K562 (cell line): Measurements from ENCODE around the gene RABGAP1L. TPM values are rescaled to one million over a fixed set of nuclear protein-coding genes. Genes with fewer than 3 reads are reported as not detected.

Experiments used
- ATAC-seq: fragments of 200-7000 bp; cut with Tn5 transposase; 3 replicates; pipeline ENCODE4 v1.9.1; 2020; ENCODE audit warnings: moderate library complexity
- BruUV-seq: library from RNA; stranded (reverse); fragments of 400-500 nt; replicated peaks from 2 replicates; lab custom pipeline; 2021; lab: Mats Ljungman, UMichigan
- CTCF ChIA-PET: fragments of 300-600 bp; formaldehyde crosslinking; extraction: SDS; loops from one replicate; lab custom pipeline; 2021; ENCODE audit warnings: low intra/inter-chr PET ratio; lab: Yijun Ruan, JAX
- POLR2A ChIA-PET: fragments of 300-600, 350-650 bp; sonication (Branson Sonifier 250); formaldehyde crosslinking; extraction: SDS; loops from one replicate; lab custom pipeline; 2021; ENCODE audit warnings: antibody characterized with exemption, inconsistent platforms; lab: Yijun Ruan, JAX
- DNase-seq, 4 experiments: peaks; one replicate each; pipeline versions ENCODE4 v3.0.0 to v3.0.0-alpha.2; 2011 to 2018; ENCODE audit warnings: low spot score in 3 of 4, mixed read lengths in 3 of 4; ENCODE audit errors: extremely low read depth in 1 of 4
- FAIRE-seq: peaks from 2 replicates; lab custom pipeline; 2011; peaks lifted over from hg19 to GRCh38; lab: Jason Lieb, UNC
- H2AFZ ChIP-seq: 2 replicates; pipeline ENCODE4 v1.6.0; 2011; ENCODE audit warnings: low read depth, low read length, control low read depth, inconsistent platforms
- H3K27ac ChIP-seq: fragments of 200-600 bp; 3 replicates; pipeline ENCODE4 v1.8.0; 2011; ENCODE audit warnings: low read depth, mild to moderate bottlenecking, control low read depth, inconsistent platforms, low read length, moderate library complexity, mixed read lengths; ENCODE audit errors: extremely low read depth
- H3K27me3 ChIP-seq, 2 experiments: fragments of 300-600 bp in 1 of 2; 2 replicates in 1 of 2; 3 replicates in 1 of 2; pipeline versions ENCODE4 v1.6.0 to v1.8.0; 2011; ENCODE audit warnings: inconsistent platforms in 2 of 2, low read length in 2 of 2, mild to moderate bottlenecking in 1 of 2, mixed read lengths in 1 of 2, moderate library complexity in 1 of 2; ENCODE audit not compliant: control insufficient read depth in 2 of 2, insufficient read depth in 2 of 2
- H3K36me3 ChIP-seq: fragments of 300-600 bp; 3 replicates; pipeline ENCODE4 v1.8.0; 2011; ENCODE audit warnings: mild to moderate bottlenecking, low read length, inconsistent platforms; ENCODE audit not compliant: control insufficient read depth, insufficient read depth
- H3K4me1 ChIP-seq, 2 experiments: fragments of 200-600 bp in 1 of 2; replicated peaks in 1 of 2; 2 replicates in 1 of 2; 3 replicates in 1 of 2; pipeline versions ENCODE4 v1.5.1 to v1.8.0; 2011; ENCODE audit warnings: inconsistent platforms in 2 of 2, low read length in 2 of 2, mild to moderate bottlenecking in 1 of 2, mixed read lengths in 1 of 2, moderate library complexity in 1 of 2; ENCODE audit not compliant: control insufficient read depth in 2 of 2, insufficient read depth in 2 of 2
- H3K4me2 ChIP-seq: 2 replicates; pipeline ENCODE4 v1.6.1; 2011; ENCODE audit warnings: low read length, control low read depth, inconsistent platforms, mixed read lengths; ENCODE audit not compliant: insufficient read depth
- H3K4me3 ChIP-seq: fragments of 200-600 bp; sonication (generic), shearing (Covaris generic); 2 replicates; pipeline ENCODE4 v1.5.1; 2016; ENCODE audit warnings: control low read depth, inconsistent platforms
- H3K79me2 ChIP-seq: fragments of 200-600 bp; 3 replicates; pipeline ENCODE4 v1.8.0; 2011; ENCODE audit warnings: low read length, inconsistent platforms; ENCODE audit not compliant: control insufficient read depth, insufficient read depth
- H3K9ac ChIP-seq, 2 experiments: 2 replicates each; pipeline versions ENCODE4 v1.6.0 to v1.6.1; 2011; ENCODE audit warnings: low read depth in 2 of 2, low read length in 2 of 2, control low read depth in 1 of 2, inconsistent platforms in 1 of 2, mild to moderate bottlenecking in 1 of 2, mixed read lengths in 1 of 2; ENCODE audit not compliant: insufficient read depth in 1 of 2
- H3K9me1 ChIP-seq: one replicate; pipeline ENCODE4 v1.6.0; 2011; ENCODE audit warnings: inconsistent platforms, mild to moderate bottlenecking, low read length, moderate library complexity; ENCODE audit not compliant: control insufficient read depth, insufficient read depth
- H3K9me3 ChIP-seq: replicated peaks from 2 replicates; pipeline ENCODE4 v1.5.1; 2011; ENCODE audit warnings: low read depth, low read length, inconsistent platforms; ENCODE audit not compliant: control insufficient read depth, insufficient read depth
- H4K20me1 ChIP-seq: replicated peaks from 2 replicates; pipeline ENCODE4 v1.6.1; 2011; ENCODE audit warnings: low read length, inconsistent platforms, mixed read lengths; ENCODE audit not compliant: control insufficient read depth, insufficient read depth
- CBFA2T3 ChIP-seq: fragments of 450-650 bp; IDR thresholded peaks from 2 replicates; pipeline ENCODE4 v1.6.1; 2017
- CREB3L1 ChIP-seq: fragments of 450-650 bp; IDR thresholded peaks from 2 replicates; pipeline ENCODE4 v1.6.1; 2014; ENCODE audit warnings: low read depth, mild to moderate bottlenecking, moderate library complexity, borderline replicate concordance
- CXXC5 ChIP-seq: fragments of 250-450 bp; sonication (Bioruptor Pico); IDR thresholded peaks from 2 replicates; pipeline ENCODE4 v1.8.0; 2022; ENCODE audit warnings: inconsistent platforms, mild to moderate bottlenecking, moderate library complexity
- DPF2 ChIP-seq: fragments of 450-650 bp; IDR thresholded peaks from 2 replicates; pipeline ENCODE4 v1.6.1; 2016
- EP300 ChIP-seq: IDR thresholded peaks from 2 replicates; pipeline ENCODE4 v1.6.1; 2012; ENCODE audit warnings: low read length, improper control_type of control experiment
- NCOA1 ChIP-seq: fragments of 450-650 bp; IDR thresholded peaks from 2 replicates; pipeline ENCODE4 v1.6.1; 2016; ENCODE audit warnings: low read depth
- NR2C2 ChIP-seq, 2 experiments: fragments of 200-800 bp in 1 of 2; sonication (Bioruptor generic) in 1 of 2; sonication (generic) in 1 of 2; formaldehyde crosslinking in 1 of 2; IDR thresholded peaks; 2 replicates each; pipeline versions ENCODE4 v1.6.1 to v1.8.0; 2016 to 2022; ENCODE audit warnings: mild to moderate bottlenecking in 1 of 2, missing compliant biosample characterization in 1 of 2, missing genetic modification characterization in 1 of 2, missing genetic modification reagents in 1 of 2
- POLR3A ChIP-seq: IDR thresholded peaks from 2 replicates; pipeline ENCODE4 v1.6.1; 2011; ENCODE audit warnings: borderline replicate concordance, mild to moderate bottlenecking, moderate library complexity; ENCODE audit not compliant: insufficient read length, insufficient read depth; ENCODE audit errors: extremely low read depth
- PTRF ChIP-seq: fragments of 450-650 bp; IDR thresholded peaks from 2 replicates; pipeline ENCODE4 v1.6.1; 2016; ENCODE audit warnings: mild to moderate bottlenecking, missing genetic modification characterization, missing compliant biosample characterization
- RBM17 ChIP-seq: fragments of 200-400 bp; formaldehyde crosslinking; IDR thresholded peaks from 2 replicates; pipeline ENCODE4 v1.6.1; 2017; ENCODE audit warnings: low read depth, mild to moderate bottlenecking, low read length, borderline replicate concordance
- RREB1 ChIP-seq: fragments of 250-450 bp; sonication (Bioruptor Pico); IDR thresholded peaks from 2 replicates; pipeline ENCODE4 v1.4.0; 2020
- TRIM24 ChIP-seq, 2 experiments: fragments of 450-650 bp; IDR thresholded peaks; 2 replicates each; pipeline ENCODE4 v1.6.1; 2016
- TSC22D4 ChIP-seq: fragments of 450-650 bp; IDR thresholded peaks from 2 replicates; pipeline ENCODE4 v1.6.1; 2016; ENCODE audit warnings: missing genetic modification characterization, missing biosample characterization, control low read depth
- ZNF384 ChIP-seq: IDR thresholded peaks from 2 replicates; pipeline ENCODE4 v1.6.1; 2012; ENCODE audit warnings: low read depth, low read length, improper control_type of control experiment
- ZNF644 ChIP-seq: fragments of 200-800 bp; sonication (Bioruptor generic); IDR thresholded peaks from 2 replicates; pipeline ENCODE4 v1.6.1; 2016; ENCODE audit warnings: low read depth, missing genetic modification characterization, missing compliant biosample characterization
- ZNF778 ChIP-seq: fragments of 450-650 bp; formaldehyde crosslinking; IDR thresholded peaks from 2 replicates; pipeline ENCODE4 v1.4.0; 2020; ENCODE audit warnings: mild to moderate bottlenecking, moderate library complexity
- WGBS: fragments of 100-300 bp; shearing (Covaris generic); methylation state at CpG from one replicate; pipeline ENCODE4 v1.1.6; 2016; ENCODE audit warnings: low coverage, mixed read lengths; ENCODE audit not compliant: insufficient coverage; ENCODE audit errors: missing lambda C conversion rate; 5-methylcytosine and 5-hydroxymethylcytosine counted together
- in situ Hi-C: fragments of 300-500 bp; cut with MboI; formaldehyde crosslinking; loops from 4 replicates; pipeline ENCODE4 v1.15.0; 2018; ENCODE audit warnings: inconsistent platforms, mixed read lengths
- intact Hi-C: fragments of 100-400 bp; cut with micrococcal nuclease; formaldehyde crosslinking; loops from 2 replicates; pipeline ENCODE4 v1.14.2; 2022
- polyA plus RNA-seq, 8 experiments: library from polyadenylated mRNA; depleted of rRNA in 4 of 8; stranded (reverse) in 5 of 8; unstranded in 3 of 8; fragments of >200 nt; fragmentation: Nextera tagmentation in 2 of 8; fragmentation: Illumina TruSeq in 1 of 8; extraction: Ambion mirVana in 2 of 8; extraction: Trizol in 1 of 8; gene quantifications; 2 replicates each; pipeline versions ENCODE4 v1.2.1 to v1.2.3, GENCODE V29; 2011 to 2014; ENCODE audit warnings: inconsistent platforms in 1 of 8, missing spikeins in 1 of 8
- total RNA-seq, 7 experiments: library from RNA; depleted of rRNA in 6 of 7; stranded (reverse); fragments of >200 nt in 6 of 7; fragmentation: Illumina TruSeq in 2 of 7; extraction: Trizol in 2 of 7; gene quantifications; 2 replicates each; pipeline versions ENCODE4 v1.2.1 to v1.2.3, GENCODE V29; 2011 to 2021; ENCODE audit warnings: low replicate concordance in 1 of 7

The RABGAP1L gene
- total and polyA plus RNA-seq, 9 of the 15 experiments (the other 6 are each of a cell fraction or from before 2014, with no cell fraction given), result 16.5 to 44.9 (median 26.7) TPM

DNA sequence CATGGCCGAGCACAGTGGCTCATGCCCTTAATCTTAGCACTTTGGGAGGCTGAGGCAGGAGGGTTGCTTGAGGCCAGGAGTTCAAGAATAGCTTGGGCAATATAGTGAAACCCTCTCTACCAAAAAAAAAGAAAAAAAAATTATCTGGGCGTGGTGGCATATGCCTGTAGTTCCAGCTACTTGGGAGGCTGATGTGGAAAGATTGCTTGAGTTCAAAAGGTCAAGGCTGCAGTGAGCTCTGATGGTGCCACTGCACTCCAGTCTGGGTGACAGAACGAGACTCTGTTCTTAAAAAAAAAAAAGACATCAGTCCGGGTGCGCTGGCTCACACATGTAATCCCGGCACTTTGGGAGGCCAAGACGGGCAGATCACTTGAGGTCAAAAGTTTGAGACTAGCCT is 589.3 kb downstream of the RABGAP1L start:
- TF ChIP-seq ZNF644 (tag), result 0 out of 2 replicates have a peak, but pooled peaks have one; percentile 26
- peak in 1 of 2 experiments; percentile 42; a peak in 1 of 4 replicates for TF ChIP-seq TRIM24 (IDR thresholded peaks at IDR 0.05)
- TF ChIP-seq CXXC5 (CRISPR knock-in tag), result peak; percentile 12; the same call in 1 of the 2 replicates
- no peak for TF ChIP-seq PTRF (tag)
- TF ChIP-seq DPF2, result peak; percentile 18; the same call in 1 of the 2 replicates
- TF ChIP-seq ZNF778 (CRISPR knock-in tag), result no peak
- TF ChIP-seq CBFA2T3, result peak; percentile 34; the same call in 1 of the 2 replicates
- TF ChIP-seq RREB1 (CRISPR knock-in tag), result no peak
- TF ChIP-seq POLR3A, result no peak
- no peak for TF ChIP-seq EP300
- TF ChIP-seq CREB3L1, result no peak
- TF ChIP-seq TSC22D4, result no peak
- TF ChIP-seq NCOA1, result no peak
- TF ChIP-seq NR2C2 (CRISPR knock-in tag; IDR thresholded peaks at IDR 0.05), result no peak
- TF ChIP-seq NR2C2 (tag; IDR thresholded peaks at IDR 0.05), result peak; percentile 27; the same call in 1 of the 2 replicates
- peak; percentile 42 for TF ChIP-seq ZNF384
- no peak for TF ChIP-seq RBM17
- TF ChIP-seq, all 486 proteins: peak for 7
- Histone ChIP-seq H2AFZ (no peak overlapping the region), H3K4me1 (peaks cover 4 to 20% of the 10 kb centered on the region in 2 experiments), H3K27me3 (no peaks in the 10 kb centered on the region), H4K20me1 (no peaks in the 10 kb centered on the region), H3K79me2 (no peaks in the 10 kb centered on the region), H3K9me1 (no peaks in the 10 kb centered on the region), H3K27ac (no peak overlapping the region), H3K4me3 (no peak overlapping the region), H3K4me2 (no peak overlapping the region), H3K36me3 (no peaks in the 10 kb centered on the region), H3K9ac (no peak overlapping the region), H3K9me3 (no peaks in the 10 kb centered on the region)
- no TSS peak for BruUV-seq
- peak in 1 of 4 experiments; percentile 58 for DNase-seq
- ChIA-PET CTCF (no interaction called here), POLR2A (interaction anchor here (0.6 to 1.3 kb wide), 2 partner anchors 220 to 251 kb away, joined by 3 to 5 read pairs; no protein-coding TSS in a partner anchor)
- 25% methylated on average over 7 of the region's 7 CpGs for WGBS
- in situ Hi-C loops (loop anchor here (10.0 to 25.0 kb wide), 2 partner anchors 936 to 1334 kb away; partner anchors contain the start of genes CENPL and DARS2), intact Hi-C loops (no loop called here)
- peak; percentile 71 for ATAC-seq
- no peak for FAIRE-seq
